B cell (primary cell): ENCODE data around the gene PPP1R14C. TPM values are rescaled to one million over a fixed set of nuclear protein-coding genes. Genes with fewer than 3 reads are reported as not detected.

Source experiments
- ATAC-seq: fragments of 200-7000 bp; cut with Tn5 transposase; one replicate; pipeline ENCODE4 v1.10.0; 2021; ENCODE audit warnings: low read depth, mild to moderate bottlenecking, moderate number of reproducible peaks, moderate library complexity
- CTCF ChIA-PET: fragments of 350-600 bp; sonication (Branson Sonifier 250); formaldehyde crosslinking; loops from one replicate; lab custom pipeline; 2021; ENCODE audit warnings: antibody characterized with exemption, inconsistent platforms; lab: Charles Lee
- POLR2A ChIA-PET: fragments of 350-600 bp; sonication (Branson Sonifier 250); formaldehyde crosslinking; loops from one replicate; lab custom pipeline; 2021; ENCODE audit warnings: antibody characterized with exemption; lab: Charles Lee
- DNase-seq: peaks from one replicate; pipeline ENCODE4 v3.0.0; 2013
- H2AFZ ChIP-seq: 2 replicates; pipeline ENCODE4 v1.6.1; 2012; ENCODE audit warnings: mild to moderate bottlenecking, low read depth, low read length; ENCODE audit not compliant: insufficient read depth, poor library complexity, severe bottlenecking
- H3K27ac ChIP-seq, 2 donors: 1 replicate in 1 of 2; 2 replicates in 1 of 2; pipeline ENCODE4 v1.5.1; 2012 to 2013; ENCODE audit warnings: low read length in 2 of 2, mild to moderate bottlenecking in 2 of 2, moderate library complexity in 1 of 2
- H3K27me3 ChIP-seq, 4 experiments: fragments of 200-600 bp in 1 of 4; sonication (generic) in 1 of 4; replicated peaks in 1 of 4; 1 replicate in 2 of 4; 2 replicates in 2 of 4; pipeline versions ENCODE4 v1.6.1 to v1.7.0; 2013 to 2016; ENCODE audit warnings: low read length in 3 of 4, mild to moderate bottlenecking in 2 of 4, mixed read lengths in 1 of 4, moderate library complexity in 1 of 4; ENCODE audit not compliant: insufficient read depth in 4 of 4, control insufficient read depth in 3 of 4; ENCODE audit errors: control extremely low read depth in 1 of 4
- H3K36me3 ChIP-seq, 2 experiments: replicated peaks in 1 of 2; 1 replicate in 1 of 2; 2 replicates in 1 of 2; pipeline versions ENCODE4 v1.6.1 to v1.7.1; 2013; ENCODE audit warnings: low read length in 1 of 2; ENCODE audit not compliant: insufficient read depth in 2 of 2, control insufficient read depth in 1 of 2; ENCODE audit errors: control extremely low read depth in 1 of 2, extremely low read depth in 1 of 2
- H3K4me1 ChIP-seq, 2 donors: fragments of 200-600 bp in 1 of 2; sonication (generic) in 1 of 2; 1 replicate in 1 of 2; 2 replicates in 1 of 2; pipeline versions ENCODE4 v1.5.1 to v1.6.1; 2013 to 2017; ENCODE audit warnings: low read length in 2 of 2; ENCODE audit not compliant: control insufficient read depth in 2 of 2, insufficient read depth in 2 of 2
- H3K4me2 ChIP-seq: replicated peaks from 2 replicates; pipeline ENCODE3; 2012; ENCODE audit warnings: mild to moderate bottlenecking, low read depth, low read length; ENCODE audit not compliant: poor library complexity, severe bottlenecking
- H3K4me3 ChIP-seq, 5 experiments: fragments of 200-600 bp in 1 of 5; sonication (generic) in 1 of 5; 1 replicate in 3 of 5; 2 replicates in 2 of 5; pipeline versions ENCODE4 v1.5.1 to v1.7.0; 2011 to 2016; ENCODE audit warnings: low read length in 4 of 5, mild to moderate bottlenecking in 4 of 5, low read depth in 2 of 5, control low read depth in 1 of 5, moderate library complexity in 1 of 5; ENCODE audit not compliant: insufficient read depth in 1 of 5; ENCODE audit errors: control extremely low read depth in 1 of 5, extremely low read depth in 1 of 5
- H3K79me2 ChIP-seq: fragments of 200-600 bp; sonication (generic); one replicate; pipeline ENCODE4 v1.6.0; 2016; ENCODE audit warnings: low read length; ENCODE audit not compliant: control insufficient read depth, insufficient read depth
- H3K9ac ChIP-seq: fragments of 200-600 bp; sonication (generic); 2 replicates; pipeline ENCODE4 v1.6.1; 2017; ENCODE audit warnings: mild to moderate bottlenecking, low read length, moderate library complexity
- H3K9me3 ChIP-seq, 3 donors: one replicate each; pipeline versions ENCODE4 v1.6.1 to v1.7.1; 2013; ENCODE audit warnings: low read length in 2 of 3; ENCODE audit not compliant: control insufficient read depth in 2 of 3, insufficient read depth in 1 of 3; ENCODE audit errors: control extremely low read depth in 1 of 3
- H4K20me1 ChIP-seq: 2 replicates; pipeline ENCODE4 v1.6.0; 2012; ENCODE audit warnings: mild to moderate bottlenecking, low read length; ENCODE audit not compliant: insufficient read depth, control insufficient read depth, poor library complexity, severe bottlenecking
- H3K27ac Mint-ChIP-seq: one replicate; pipeline ENCODE4 v1.8.0; 2021; ENCODE audit warnings: mixed read lengths
- H3K27me3 Mint-ChIP-seq: one replicate; pipeline ENCODE4 v1.8.0; 2021; ENCODE audit warnings: mixed read lengths
- H3K4me1 Mint-ChIP-seq: one replicate; pipeline ENCODE4 v1.8.0; 2021; ENCODE audit warnings: mixed read lengths
- H3K4me3 Mint-ChIP-seq: one replicate; pipeline ENCODE4 v1.8.0; 2021; ENCODE audit warnings: mixed read lengths
- H3K9me3 Mint-ChIP-seq: one replicate; pipeline ENCODE4 v1.8.0; 2022; ENCODE audit warnings: mixed read lengths; ENCODE audit not compliant: insufficient read depth
- CTCF ChIP-seq: fragments of 200-600 bp; IDR thresholded peaks from one replicate; pipeline ENCODE4 v1.8.0; 2022; ENCODE audit warnings: antibody characterized with exemption, mild to moderate bottlenecking
- EZH2 ChIP-seq: IDR thresholded peaks from 2 replicates; pipeline ENCODE4 v1.6.1; 2012; ENCODE audit warnings: borderline replicate concordance, low read depth, mild to moderate bottlenecking, moderate library complexity, low read length; ENCODE audit not compliant: insufficient read depth, poor library complexity, severe bottlenecking
- WGBS: methylation state at CpG from one replicate; pipeline ENCODE4 v1.1.5; 2013; ENCODE audit warnings: missing lambda C conversion rate; ENCODE audit not compliant: insufficient coverage; 5-methylcytosine and 5-hydroxymethylcytosine counted together
- intact Hi-C: fragments of 100-400 bp; cut with micrococcal nuclease; formaldehyde crosslinking; loops from one replicate; pipeline ENCODE4 v1.10.0; 2022
- polyA plus RNA-seq: library from polyadenylated mRNA; depleted of rRNA; stranded (reverse); fragments of >200 nt; gene quantifications from 2 replicates; pipeline ENCODE4 v1.2.3, GENCODE V29; 2012
- total RNA-seq, 2 donors: library from RNA; stranded (reverse); fragments of 120-200 nt in 1 of 2; gene quantifications; 1 replicate in 1 of 2; 2 replicates in 1 of 2; pipeline versions ENCODE4 v1.2.3 to v1.2.4, GENCODE V29; 2013 to 2022

PPP1R14C gene
- total and polyA plus RNA-seq, 2 donors (not counting 1 experiment from before 2014, with no cell fraction given): not detected

DNA sequence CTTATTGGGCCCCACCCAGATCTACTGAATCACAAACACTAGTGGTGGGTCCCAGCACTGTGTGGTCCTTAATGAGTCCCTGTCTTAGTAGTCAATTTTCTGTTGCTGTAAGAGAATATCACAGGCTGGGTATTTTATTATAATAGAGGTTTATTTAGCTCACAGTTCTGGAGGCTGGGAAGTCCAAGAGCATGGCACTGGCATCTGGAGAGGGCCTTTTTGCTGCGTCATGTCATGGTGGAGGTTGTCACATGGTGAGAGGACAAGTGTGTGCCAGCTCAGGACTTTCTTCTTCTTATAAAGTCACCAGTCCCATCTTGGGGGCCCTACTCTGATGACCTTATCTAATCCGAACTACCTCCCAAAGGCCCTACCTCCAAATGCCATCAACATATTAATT is 105.0 kb downstream of the PPP1R14C start:
- no peak overlapping the region for H3K27ac ChIP-seq
- no peak overlapping the region for H3K27ac Mint-ChIP-seq
- H3K4me2 ChIP-seq: no peak overlapping the region
- peaks cover 5% of the 10 kb centered on the region for H3K27me3 Mint-ChIP-seq
- no peak overlapping the region for H3K4me3 Mint-ChIP-seq
- H3K27me3 ChIP-seq: no peaks in the 10 kb centered on the region
- H3K79me2 ChIP-seq: no peaks in the 10 kb centered on the region
- no peaks in the 10 kb centered on the region for H3K4me1 ChIP-seq
- H4K20me1 ChIP-seq: no peaks in the 10 kb centered on the region
- no peaks in the 10 kb centered on the region for H3K36me3 ChIP-seq
- no peak overlapping the region for H2AFZ ChIP-seq
- no peak overlapping the region for H3K4me3 ChIP-seq
- peaks cover 0 to 10% (median 8%) of the 10 kb centered on the region in 3 donors for H3K9me3 ChIP-seq
- no peaks in the 10 kb centered on the region for H3K4me1 Mint-ChIP-seq
- no peak for TF ChIP-seq EZH2
- no peak for TF ChIP-seq CTCF
- peaks cover 2% of the 10 kb centered on the region for H3K9me3 Mint-ChIP-seq
- H3K9ac ChIP-seq: no peak overlapping the region
- DNase-seq (no peak), ATAC-seq (no peak)
- intact Hi-C loops: no loop called here
- POLR2A ChIA-PET: no interaction called here
- 100% methylated on average over 1 of the region's 2 CpGs for WGBS
- CTCF ChIA-PET: no interaction called here

DNA sequence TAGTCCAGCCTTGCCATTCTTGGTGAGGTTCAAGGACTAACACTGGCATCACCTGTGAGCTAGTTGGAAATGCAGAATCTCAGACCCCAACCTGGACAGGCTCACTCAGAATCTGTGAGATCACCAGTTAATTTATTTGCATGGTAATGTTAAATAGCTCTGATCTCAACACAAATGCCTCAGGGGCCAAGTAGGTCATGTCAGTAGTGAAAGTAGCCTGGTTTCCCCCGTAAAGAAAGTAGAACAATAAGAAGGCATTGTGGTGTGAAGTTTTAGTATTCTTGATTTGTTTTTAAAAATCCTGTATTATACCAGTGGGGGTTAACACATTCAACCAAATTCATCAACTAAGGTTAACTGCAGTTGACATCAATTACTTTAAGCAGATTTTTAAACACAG is 105.5 kb downstream of the PPP1R14C start:
- H3K4me3 Mint-ChIP-seq: no peak overlapping the region
- peaks cover 0 to 10% (median 8%) of the 10 kb centered on the region in 3 donors for H3K9me3 ChIP-seq
- ChIA-PET CTCF (no interaction called here), POLR2A (no interaction called here)
- no peaks in the 10 kb centered on the region for H3K4me1 ChIP-seq
- H3K9ac ChIP-seq: no peak overlapping the region
- H3K36me3 ChIP-seq: no peaks in the 10 kb centered on the region
- H3K27me3 ChIP-seq: no peaks in the 10 kb centered on the region
- ATAC-seq (no peak), DNase-seq (no peak)
- peaks cover 5% of the 10 kb centered on the region for H3K27me3 Mint-ChIP-seq
- intact Hi-C loops: no loop called here
- no peak overlapping the region for H3K4me3 ChIP-seq
- TF ChIP-seq EZH2: no peak
- no peak overlapping the region for H3K27ac Mint-ChIP-seq
- no CpG with 5 or more reads among the region's 1 CpG for WGBS
- H4K20me1 ChIP-seq: no peaks in the 10 kb centered on the region
- no peaks in the 10 kb centered on the region for H3K4me1 Mint-ChIP-seq
- H3K27ac ChIP-seq: no peak overlapping the region
- peaks cover 2% of the 10 kb centered on the region for H3K9me3 Mint-ChIP-seq
- H3K4me2 ChIP-seq: no peak overlapping the region
- H2AFZ ChIP-seq: no peak overlapping the region
- no peaks in the 10 kb centered on the region for H3K79me2 ChIP-seq
